GM12878 (cell line): ENCODE data around the gene CCDC68. TPM values are rescaled to one million over a fixed set of nuclear protein-coding genes. Genes with fewer than 3 reads are reported as not detected.

Source experiments
- ATAC-seq: fragments of 200-7000 bp; cut with Tn5 transposase; 3 replicates; pipeline ENCODE4 v1.9.1; 2020; ENCODE audit warnings: mild to moderate bottlenecking, moderate library complexity
- BruUV-seq: library from RNA; stranded (reverse); fragments of 400-500 nt; replicated peaks from 2 replicates; lab custom pipeline; 2021; lab: Mats Ljungman, UMichigan
- CTCF ChIA-PET: fragments of 300-600 bp; sonication (Branson Sonifier 250); formaldehyde crosslinking; extraction: SDS; loops from one replicate; lab custom pipeline; 2021; ENCODE audit warnings: inconsistent platforms; lab: Yijun Ruan, JAX
- POLR2A ChIA-PET: fragments of 350-600 bp; formaldehyde crosslinking; extraction: SDS; loops from one replicate; lab custom pipeline; 2021; ENCODE audit warnings: inconsistent platforms; lab: Charles Lee
- RAD21 ChIA-PET: fragments of 300-600 bp; sonication (Branson Sonifier 250); formaldehyde crosslinking; loops from one replicate; lab custom pipeline; 2023; ENCODE audit warnings: antibody characterized with exemption; ENCODE audit not compliant: unreplicated experiment; lab: Charles Lee
- SMC1A ChIA-PET: fragments of 300-600 bp; sonication (Branson Sonifier 250); formaldehyde crosslinking; loops from one replicate; lab custom pipeline; 2023; ENCODE audit not compliant: unreplicated experiment, uncharacterized antibody; lab: Charles Lee
- DNase-seq: peaks from one replicate; pipeline ENCODE4 v3.0.0-alpha.2; 2011; ENCODE audit warnings: low read depth, low spot score
- FAIRE-seq: peaks from 3 replicates; lab custom pipeline; 2011; peaks lifted over from hg19 to GRCh38; lab: Jason Lieb, UNC
- H2AFZ ChIP-seq: 2 replicates; pipeline ENCODE4 v1.6.0; 2011; ENCODE audit warnings: low read depth, low read length, control low read depth; ENCODE audit not compliant: control insufficient read depth
- H3K27ac ChIP-seq: 2 replicates; pipeline ENCODE4 v1.5.1; 2011; ENCODE audit warnings: control low read depth; ENCODE audit not compliant: control insufficient read depth, insufficient read depth
- H3K27me3 ChIP-seq, 2 experiments: replicated peaks in 1 of 2; 2 replicates each; pipeline versions ENCODE4 v1.6.0 to v1.6.1; 2011; ENCODE audit warnings: low read length in 1 of 2; ENCODE audit not compliant: control insufficient read depth in 2 of 2, insufficient read depth in 2 of 2
- H3K36me3 ChIP-seq, 2 experiments: 2 replicates each; pipeline ENCODE4 v1.5.1; 2011; ENCODE audit warnings: low read length in 1 of 2; ENCODE audit not compliant: control insufficient read depth in 2 of 2, insufficient read depth in 2 of 2
- H3K4me1 ChIP-seq: 2 replicates; pipeline ENCODE4 v1.6.1; 2011; ENCODE audit warnings: mild to moderate bottlenecking, low read length, moderate library complexity, mixed read lengths; ENCODE audit not compliant: control insufficient read depth, insufficient read depth
- H3K4me2 ChIP-seq: 2 replicates; pipeline ENCODE4 v1.6.0; 2011; ENCODE audit warnings: control low read depth; ENCODE audit not compliant: control insufficient read depth, insufficient read depth
- H3K4me3 ChIP-seq: fragments of 200-600 bp; sonication (generic); 2 replicates; pipeline ENCODE4 v1.5.1; 2016
- H3K79me2 ChIP-seq: 2 replicates; pipeline ENCODE4 v1.6.0; 2011; ENCODE audit warnings: low read length; ENCODE audit not compliant: control insufficient read depth, insufficient read depth
- H3K9ac ChIP-seq: 2 replicates; pipeline ENCODE4 v1.8.0; 2011; ENCODE audit warnings: low read length, control low read depth, mixed read lengths; ENCODE audit not compliant: control insufficient read depth, insufficient read depth
- H3K9me3 ChIP-seq: replicated peaks from 3 replicates; pipeline ENCODE4 v1.5.1; 2011; ENCODE audit warnings: mild to moderate bottlenecking, low read length; ENCODE audit not compliant: control insufficient read depth, insufficient read depth
- H4K20me1 ChIP-seq: 2 replicates; pipeline ENCODE4 v1.6.0; 2011; ENCODE audit not compliant: control insufficient read depth, insufficient read depth
- CREM ChIP-seq: IDR thresholded peaks from 2 replicates; pipeline ENCODE4 v1.6.1; 2014; ENCODE audit warnings: antibody characterized with exemption, low read depth
- EGR1 ChIP-seq, 2 experiments: IDR thresholded peaks; 1 replicate in 1 of 2; 2 replicates in 1 of 2; pipeline ENCODE4 v1.6.1; 2011 to 2012; ENCODE audit warnings: low read depth in 2 of 2, low read length in 2 of 2, borderline replicate concordance in 1 of 2, mild to moderate bottlenecking in 1 of 2, moderate library complexity in 1 of 2
- FOXM1 ChIP-seq: IDR thresholded peaks from 2 replicates; pipeline ENCODE4 v1.6.1; 2012; ENCODE audit warnings: low read depth, mild to moderate bottlenecking, inconsistent platforms, low read length, moderate library complexity
- GABPA ChIP-seq: IDR thresholded peaks from 2 replicates; pipeline ENCODE4 v1.6.1; 2014; ENCODE audit warnings: antibody characterized with exemption, low read depth, mild to moderate bottlenecking, inconsistent platforms
- MEF2B ChIP-seq: fragments of 450-650 bp; IDR thresholded peaks from 2 replicates; pipeline ENCODE4 v1.6.1; 2018; ENCODE audit warnings: mild to moderate bottlenecking, moderate library complexity; ENCODE audit not compliant: partially characterized antibody, poor library complexity, severe bottlenecking
- STAT1 ChIP-seq: fragments of 450-650 bp; conservative IDR thresholded peaks from 2 replicates; pipeline ENCODE4 v1.6.1; 2014; ENCODE audit warnings: antibody characterized with exemption, mild to moderate bottlenecking
- WGBS: methylation state at CpG from one replicate; pipeline ENCODE4 v1.1.6; 2016; ENCODE audit warnings: low lambda C conversion rate; ENCODE audit not compliant: insufficient replicate concordance, insufficient coverage; ENCODE audit errors: missing lambda C conversion rate; 5-methylcytosine and 5-hydroxymethylcytosine counted together
- in situ Hi-C: fragments of 300-500 bp; cut with MboI; formaldehyde crosslinking; loops from 9 replicates; pipeline ENCODE4 v1.14.3; 2018; ENCODE audit warnings: mixed read lengths
- intact Hi-C: fragments of 100-400 bp; cut with micrococcal nuclease; formaldehyde crosslinking; loops from one replicate; pipeline ENCODE4 v1.14.2; 2022; ENCODE audit not compliant: unreplicated experiment
- polyA plus RNA-seq, 11 experiments: library from polyadenylated mRNA; depleted of rRNA in 4 of 11; unstranded in 6 of 11; stranded (reverse) in 5 of 11; fragments of >200 nt; fragmentation: Nextera tagmentation in 4 of 11; fragmentation: Illumina TruSeq in 1 of 11; extraction: Ambion mirVana in 4 of 11; extraction: Trizol in 1 of 11; gene quantifications; 1 replicate in 1 of 11; 2 replicates in 10 of 11; pipeline versions ENCODE4 v1.2.1 to v1.2.3, GENCODE V29; 2011 to 2016; ENCODE audit warnings: inconsistent platforms in 2 of 11, missing spikeins in 2 of 11, low read depth in 1 of 11
- total RNA-seq, 4 experiments: library from RNA; depleted of rRNA in 3 of 4; stranded (reverse); fragments of >200 nt in 3 of 4; fragmentation: Illumina TruSeq in 1 of 4; extraction: Trizol in 1 of 4; gene quantifications; 2 replicates each; pipeline versions ENCODE4 v1.2.1 to v1.2.3, GENCODE V29; 2013 to 2021
- TF ChIP-seq, protein P1 (sequence below): fragments of 450-650 bp; IDR thresholded peaks from 2 replicates; pipeline ENCODE4 v1.6.1; 2017; ENCODE audit warnings: low read depth, mild to moderate bottlenecking, moderate library complexity

The CCDC68 gene
- total and polyA plus RNA-seq, 10 of the 15 experiments (the other 5 are each of a cell fraction or from before 2014, with no cell fraction given): 0.04 TPM; not detected in 9

DNA sequence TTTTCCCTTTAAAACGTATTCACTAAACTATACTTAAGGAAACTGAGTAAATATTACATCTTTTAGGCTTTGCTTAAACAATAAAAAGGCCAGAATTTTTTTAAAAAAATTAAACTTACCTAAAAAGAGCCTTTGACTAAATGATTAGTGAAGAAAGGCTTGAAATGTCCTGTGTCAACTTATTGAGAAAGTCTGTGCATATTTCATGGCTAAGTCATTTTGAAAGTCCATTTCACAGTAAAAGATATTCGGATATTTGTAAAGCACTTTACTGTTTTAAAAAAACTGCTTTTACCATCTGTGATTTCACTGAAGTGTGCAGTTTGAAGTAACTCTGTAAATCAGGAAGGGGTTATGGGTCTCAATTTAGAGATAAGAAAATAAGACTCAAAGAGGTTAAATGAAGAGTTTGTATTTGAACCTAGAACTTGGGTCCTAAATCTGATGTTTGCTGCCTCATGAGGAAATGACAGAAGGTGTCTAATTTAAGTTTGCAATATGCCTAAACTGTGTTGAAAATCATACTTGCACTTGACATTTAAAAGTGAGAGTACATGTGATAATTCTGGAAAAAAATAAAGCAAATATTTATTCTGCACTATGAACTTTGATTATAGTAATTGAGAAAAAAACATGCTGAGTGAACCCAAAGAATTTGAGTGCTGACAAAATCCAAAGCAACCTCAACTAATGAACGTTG is 80.5 kb downstream of the CCDC68 start (continued):
- TF ChIP-seq EGR1 (IDR thresholded peaks at IDR 0.05; ENCODE audit: borderline replicate concordance in 1 of 2, low read depth in 2 of 2, low read length in 2 of 2): no peak
- TF ChIP-seq FOXM1: no peak

GRCh38 chr18:54878159-54878622 is 81.1 kb downstream of the CCDC68 start:
- SMC1A ChIA-PET: no interaction called here
- intact Hi-C loops: no loop called here
- no peaks in the 10 kb centered on the region for H3K4me1 ChIP-seq
- WGBS: 0% methylated on average over 2 of the region's 2 CpGs
- CTCF ChIA-PET: no interaction called here
- no peak overlapping the region for H2AFZ ChIP-seq
- TF ChIP-seq MEF2B: no peak
- no peak for TF ChIP-seq CREM
- TF ChIP-seq, protein P1, sequence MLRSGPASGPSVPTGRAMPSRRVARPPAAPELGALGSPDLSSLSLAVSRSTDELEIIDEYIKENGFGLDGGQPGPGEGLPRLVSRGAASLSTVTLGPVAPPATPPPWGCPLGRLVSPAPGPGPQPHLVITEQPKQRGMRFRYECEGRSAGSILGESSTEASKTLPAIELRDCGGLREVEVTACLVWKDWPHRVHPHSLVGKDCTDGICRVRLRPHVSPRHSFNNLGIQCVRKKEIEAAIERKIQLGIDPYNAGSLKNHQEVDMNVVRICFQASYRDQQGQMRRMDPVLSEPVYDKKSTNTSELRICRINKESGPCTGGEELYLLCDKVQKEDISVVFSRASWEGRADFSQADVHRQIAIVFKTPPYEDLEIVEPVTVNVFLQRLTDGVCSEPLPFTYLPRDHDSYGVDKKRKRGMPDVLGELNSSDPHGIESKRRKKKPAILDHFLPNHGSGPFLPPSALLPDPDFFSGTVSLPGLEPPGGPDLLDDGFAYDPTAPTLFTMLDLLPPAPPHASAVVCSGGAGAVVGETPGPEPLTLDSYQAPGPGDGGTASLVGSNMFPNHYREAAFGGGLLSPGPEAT: no peak
- no peak for TF ChIP-seq STAT1
- TF ChIP-seq GABPA: no peak
- no peaks in the 10 kb centered on the region for H3K79me2 ChIP-seq
- no peak overlapping the region for H3K4me3 ChIP-seq
- RAD21 ChIA-PET: no interaction called here
- no peak overlapping the region for H3K9ac ChIP-seq
- H3K36me3 ChIP-seq: no peaks in the 10 kb centered on the region
- in situ Hi-C loops: no loop called here
- H4K20me1 ChIP-seq: no peaks in the 10 kb centered on the region
- H3K9me3 ChIP-seq: no peaks in the 10 kb centered on the region
- POLR2A ChIA-PET: no interaction called here
- no peak overlapping the region for H3K27ac ChIP-seq
- no TSS peak for BruUV-seq
- no peak overlapping the region for H3K4me2 ChIP-seq
- H3K27me3 ChIP-seq: no peaks in the 10 kb centered on the region
- no peak for ATAC-seq
- no peak for FAIRE-seq
- no peak for DNase-seq
